ENCODE data around the gene EEF2. TPM values are rescaled to one million over a fixed set of nuclear protein-coding genes. Genes with fewer than 3 reads are reported as not detected.
A peak's percentile ranks its signal among the peaks of the same experiment; 100 is the strongest.

The EEF2 gene
- total RNA-seq, 1 experiment from 2014 or later, result 3,615 TPM

DNA sequence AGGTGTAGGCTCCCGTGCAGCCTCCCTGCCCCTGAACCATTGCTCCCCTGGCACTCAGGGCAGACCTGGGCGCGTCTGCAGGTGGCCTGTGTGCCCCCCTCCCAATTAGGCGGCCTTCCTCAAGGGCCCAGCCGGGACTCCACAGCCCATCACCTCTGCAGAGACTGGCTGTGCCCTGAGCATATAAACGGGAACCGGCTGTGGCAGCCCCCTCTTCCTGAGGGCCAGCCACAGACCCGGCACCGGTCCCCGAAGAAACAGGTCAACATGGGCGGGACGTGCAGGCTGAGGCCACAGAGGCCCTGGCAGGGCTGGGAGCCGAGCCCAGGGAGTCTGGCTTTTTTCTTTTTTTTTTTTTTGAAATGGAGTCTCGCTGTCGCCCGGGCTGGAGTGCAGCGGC, 34.3 kb upstream of the EEF2 start:
- Histone ChIP-seq H4K5ac (ENCODE audit: insufficient read length, low read depth, low read length) (no peak overlapping the region), H3K23me2 (ENCODE audit: insufficient read length, low read depth, low read length, poor library complexity, severe bottlenecking) (no peaks in the 10 kb centered on the region), H3K4ac (ENCODE audit: low read depth, low read length) (no peak overlapping the region), H3K27me3 (ENCODE audit: insufficient read depth, low read length) (no peaks in the 10 kb centered on the region), H2BK120ac (ENCODE audit: low read depth, low read length, poor library complexity, severe bottlenecking) (no peak overlapping the region), H3K4me1 (ENCODE audit: insufficient read depth, low read length) (no peaks in the 10 kb centered on the region), H3K4me2 (ENCODE audit: insufficient read depth, insufficient read length, low read length) (no peak overlapping the region), H2BK20ac (ENCODE audit: low read depth, low read length, poor library complexity, severe bottlenecking) (no peak overlapping the region), H3K9me3 (ENCODE audit: control insufficient read depth, low read depth, low read length) (no peaks in the 10 kb centered on the region), H3T11ph (ENCODE audit: low read length) (no peak overlapping the region), H3K79me1 (ENCODE audit: insufficient read depth, low read depth, low read length, poor library complexity, severe bottlenecking) (peaks cover 9% of the 10 kb centered on the region), H2AK5ac (ENCODE audit: insufficient read length, low read length) (no peak overlapping the region), H3K79me2 (ENCODE audit: insufficient read depth, low read length) (peaks cover 7% of the 10 kb centered on the region; the same call in 1 of the 2 replicates), H2AFZ (ENCODE audit: low read length) (no peak overlapping the region), H3K56ac (ENCODE audit: insufficient read length, low read depth, low read length) (no peak overlapping the region), H3K27ac (ENCODE audit: insufficient read length, low read depth, low read length) (no peak overlapping the region), H3K14ac (ENCODE audit: insufficient read depth, low read length) (no peak overlapping the region), H4K20me1 (ENCODE audit: control insufficient read depth, insufficient read depth, insufficient read length) (no peaks in the 10 kb centered on the region), H3K18ac (ENCODE audit: insufficient read length, low read depth, low read length) (no peak overlapping the region), H4K8ac (replicated peaks; ENCODE audit: insufficient read length, low read depth, low read length) (no peak overlapping the region), H2BK5ac (ENCODE audit: insufficient read length, low read length) (no peak overlapping the region), H3K23ac (ENCODE audit: insufficient read length, low read depth, low read length) (no peak overlapping the region), H4K91ac (ENCODE audit: insufficient read length, low read depth, low read length) (no peak overlapping the region), H3K9ac (ENCODE audit: extremely low read depth, insufficient read length, low read length) (no peak overlapping the region), H2BK15ac (ENCODE audit: low read depth, low read length) (no peak overlapping the region), H2BK12ac (ENCODE audit: insufficient read length, low read depth, low read length) (no peak overlapping the region)
- no peak for DNase-seq
- H3K27me3 Mint-ChIP-seq (ENCODE audit: low read depth), result no peaks in the 10 kb centered on the region
- no peak overlapping the region for H3K4me3 Mint-ChIP-seq
- H3K36me3 Mint-ChIP-seq (ENCODE audit: insufficient read depth in 1 of 3, low read depth in 3 of 3), result peaks cover 12 to 33% (median 31%) of the 10 kb centered on the region in 3 experiments
- TF ChIP-seq, protein P1, sequence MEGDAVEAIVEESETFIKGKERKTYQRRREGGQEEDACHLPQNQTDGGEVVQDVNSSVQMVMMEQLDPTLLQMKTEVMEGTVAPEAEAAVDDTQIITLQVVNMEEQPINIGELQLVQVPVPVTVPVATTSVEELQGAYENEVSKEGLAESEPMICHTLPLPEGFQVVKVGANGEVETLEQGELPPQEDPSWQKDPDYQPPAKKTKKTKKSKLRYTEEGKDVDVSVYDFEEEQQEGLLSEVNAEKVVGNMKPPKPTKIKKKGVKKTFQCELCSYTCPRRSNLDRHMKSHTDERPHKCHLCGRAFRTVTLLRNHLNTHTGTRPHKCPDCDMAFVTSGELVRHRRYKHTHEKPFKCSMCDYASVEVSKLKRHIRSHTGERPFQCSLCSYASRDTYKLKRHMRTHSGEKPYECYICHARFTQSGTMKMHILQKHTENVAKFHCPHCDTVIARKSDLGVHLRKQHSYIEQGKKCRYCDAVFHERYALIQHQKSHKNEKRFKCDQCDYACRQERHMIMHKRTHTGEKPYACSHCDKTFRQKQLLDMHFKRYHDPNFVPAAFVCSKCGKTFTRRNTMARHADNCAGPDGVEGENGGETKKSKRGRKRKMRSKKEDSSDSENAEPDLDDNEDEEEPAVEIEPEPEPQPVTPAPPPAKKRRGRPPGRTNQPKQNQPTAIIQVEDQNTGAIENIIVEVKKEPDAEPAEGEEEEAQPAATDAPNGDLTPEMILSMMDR (conservative IDR thresholded peaks at IDR 0.05), result no peak
- 0 out of 7 replicates have a peak overlapping the region, but pooled peaks of 1 of the 3 experiments have one; percentile 44 for H3K27ac Mint-ChIP-seq
- 0 out of 4 replicates have a peak, but pooled peaks cover 0 to 5% of the 10 kb centered on the region in 2 experiments for H3K4me1 Mint-ChIP-seq
- H3K9me3 Mint-ChIP-seq, result no peaks in the 10 kb centered on the region; a peak in 1 of 5 replicates
- no CpG with 5 or more reads among the region's 17 CpGs for WGBS (ENCODE audit: extremely low coverage, insufficient read length, low lambda C conversion rate)

All from H9 (cell line).